HCT116 (cell line): ENCODE results near the gene ERCC4. TPM values are rescaled to one million over a fixed set of nuclear protein-coding genes. Genes with fewer than 3 reads are reported as not detected.

Experiments
- ATAC-seq: fragments of 200-7000 bp; cut with Tn5 transposase; 2 replicates; pipeline ENCODE4 v1.9.1; 2020; ENCODE audit warnings: mild to moderate bottlenecking, moderate library complexity
- BruUV-seq: library from RNA; stranded (reverse); fragments of 400-500 nt; replicated peaks from 2 replicates; lab custom pipeline; 2021; lab: Mats Ljungman, UMichigan
- CTCF ChIA-PET: fragments of 300-600 bp; sonication (Branson Sonifier 250); formaldehyde crosslinking; loops from one replicate; lab custom pipeline; 2021; ENCODE audit warnings: antibody characterized with exemption; lab: Charles Lee
- POLR2A ChIA-PET: fragments of 300-600, 350-600 bp; sonication (Branson Sonifier 250); formaldehyde crosslinking; loops from one replicate; lab custom pipeline; 2021; ENCODE audit warnings: antibody characterized with exemption; lab: Charles Lee
- RAD21 ChIA-PET, 2 experiments: fragments of 300-600 bp; sonication (Branson Sonifier 250); formaldehyde crosslinking; loops; one replicate each; lab custom pipeline; 2023; ENCODE audit warnings: low total read pairs in 2 of 2; ENCODE audit not compliant: uncharacterized antibody in 2 of 2, unreplicated experiment in 2 of 2, low non-redundant PET in 1 of 2; lab: Charles Lee
- DNase-seq: peaks from one replicate; pipeline ENCODE4 v3.0.0-alpha.2; 2010; ENCODE audit warnings: low read depth, low spot score
- H2AFZ ChIP-seq: fragments of 200-600 bp; shearing (Covaris generic), sonication (generic); 2 replicates; pipeline ENCODE4 v1.6.1; 2017; ENCODE audit warnings: low read depth, mixed run types, mixed read lengths, antibody characterized with exemption, low read length; ENCODE audit not compliant: poor library complexity, severe bottlenecking
- H3K27ac ChIP-seq: 2 replicates; pipeline ENCODE4 v1.5.1; 2012; ENCODE audit warnings: low read depth, low read length
- H3K27me3 ChIP-seq: fragments of 200-600 bp; sonication (generic); 2 replicates; pipeline ENCODE4 v1.6.1; 2016; ENCODE audit warnings: mixed run types, low read length, mixed read lengths; ENCODE audit not compliant: insufficient read depth
- H3K36me3 ChIP-seq, 2 experiments: fragments of 200-500 bp in 1 of 2; fragments of 200-600 bp in 1 of 2; sonication (Bioruptor generic) in 1 of 2; sonication (generic) in 1 of 2; 2 replicates each; pipeline versions ENCODE4 v1.5.1 to v1.6.1; 2014 to 2016; ENCODE audit warnings: low read length in 2 of 2, inconsistent platforms in 1 of 2, mixed read lengths in 1 of 2, mixed run types in 1 of 2; ENCODE audit not compliant: insufficient read depth in 2 of 2, control insufficient read depth in 1 of 2
- H3K4me1 ChIP-seq, 2 experiments: fragments of 200-600 bp in 1 of 2; sonication (generic) in 1 of 2; 2 replicates each; pipeline versions ENCODE4 v1.5.1 to v1.6.1; 2012 to 2017; ENCODE audit warnings: low read length in 2 of 2, inconsistent platforms in 1 of 2, mild to moderate bottlenecking in 1 of 2, mixed read lengths in 1 of 2, mixed run types in 1 of 2, moderate library complexity in 1 of 2; ENCODE audit not compliant: insufficient read depth in 2 of 2, control insufficient read depth in 1 of 2
- H3K4me2 ChIP-seq: fragments of 200-600 bp; sonication (generic); 2 replicates; pipeline ENCODE4 v1.6.1; 2017; ENCODE audit warnings: mixed run types, low read length, mixed read lengths
- H3K4me3 ChIP-seq, 2 experiments: fragments of 200-600 bp in 1 of 2; sonication (generic) in 1 of 2; replicated peaks in 1 of 2; 2 replicates each; pipeline ENCODE4 v1.5.1; 2011 to 2016; ENCODE audit warnings: low read length in 2 of 2, control low read depth in 1 of 2, low read depth in 1 of 2, mild to moderate bottlenecking in 1 of 2, mixed read lengths in 1 of 2, mixed run types in 1 of 2
- H3K79me2 ChIP-seq: fragments of 200-600 bp; sonication (generic); 2 replicates; pipeline ENCODE4 v1.6.1; 2017; ENCODE audit warnings: mild to moderate bottlenecking, mixed run types, low read length, moderate library complexity, mixed read lengths; ENCODE audit not compliant: insufficient read depth
- H3K9ac ChIP-seq: fragments of 200-600 bp; sonication (generic); 2 replicates; pipeline ENCODE4 v1.6.1; 2016; ENCODE audit warnings: low read length, mixed read lengths
- H3K9me2 ChIP-seq: fragments of 200-600 bp; sonication (generic), shearing (Covaris generic); 2 replicates; pipeline ENCODE4 v1.6.1; 2017; ENCODE audit warnings: mixed run types, mild to moderate bottlenecking, moderate library complexity; ENCODE audit not compliant: insufficient read depth
- H3K9me3 ChIP-seq, 2 experiments: fragments of 200-500 bp in 1 of 2; fragments of 200-600 bp in 1 of 2; sonication (Bioruptor generic) in 1 of 2; sonication (generic) in 1 of 2; 2 replicates each; pipeline ENCODE4 v1.6.1; 2014 to 2017; ENCODE audit warnings: low read length in 2 of 2, mixed read lengths in 2 of 2, inconsistent platforms in 1 of 2, low read depth in 1 of 2, mild to moderate bottlenecking in 1 of 2, mixed run types in 1 of 2, moderate library complexity in 1 of 2; ENCODE audit not compliant: control insufficient read depth in 1 of 2, insufficient read depth in 1 of 2
- H4K20me1 ChIP-seq: fragments of 200-600 bp; sonication (generic), shearing (Covaris generic); 2 replicates; pipeline ENCODE4 v1.6.1; 2017; ENCODE audit warnings: mixed run types, mild to moderate bottlenecking, moderate library complexity; ENCODE audit not compliant: insufficient read depth
- CEBPB ChIP-seq: IDR thresholded peaks from 2 replicates; pipeline ENCODE4 v1.6.1; 2012; ENCODE audit warnings: low read depth
- EGR1 ChIP-seq: IDR thresholded peaks from 2 replicates; pipeline ENCODE4 v1.6.1; 2012; ENCODE audit warnings: low read depth
- ELF1 ChIP-seq: IDR thresholded peaks from 2 replicates; pipeline ENCODE4 v1.6.1; 2012; ENCODE audit warnings: low read depth, borderline replicate concordance
- EZH2 ChIP-seq: fragments of 200-600 bp; sonication (generic); IDR thresholded peaks from 2 replicates; pipeline ENCODE4 v1.6.1; 2017; ENCODE audit warnings: antibody characterized with exemption, mixed run types
- EZH2phosphoT487 ChIP-seq: fragments of 200-600 bp; IDR thresholded peaks from 2 replicates; pipeline ENCODE4 v1.6.1; 2018; ENCODE audit warnings: antibody characterized with exemption, borderline replicate concordance
- JUND ChIP-seq: IDR thresholded peaks from 2 replicates; pipeline ENCODE4 v1.6.1; 2012
- POLR2A ChIP-seq: IDR thresholded peaks from 2 replicates; pipeline ENCODE4 v1.7.0; 2011; ENCODE audit warnings: borderline replicate concordance; ENCODE audit not compliant: insufficient read depth, insufficient read length; ENCODE audit errors: extremely low read depth
- RAD21 ChIP-seq: IDR thresholded peaks from 2 replicates; pipeline ENCODE4 v1.6.1; 2012; ENCODE audit warnings: low read depth, mild to moderate bottlenecking
- SIN3A ChIP-seq: IDR thresholded peaks from 2 replicates; pipeline ENCODE4 v1.6.1; 2012; ENCODE audit warnings: low read depth
- SRF ChIP-seq: IDR thresholded peaks from 2 replicates; pipeline ENCODE4 v1.6.1; 2012; ENCODE audit warnings: low read depth
- YY1 ChIP-seq: IDR thresholded peaks from 2 replicates; pipeline ENCODE4 v1.6.1; 2011; ENCODE audit warnings: low read length, low read depth, moderate library complexity, mild to moderate bottlenecking; ENCODE audit not compliant: insufficient replicate concordance; ENCODE audit errors: extremely low read depth
- ZFX ChIP-seq: fragments of 450-650 bp; IDR thresholded peaks from 2 replicates; pipeline ENCODE4 v1.6.1; 2017
- ZNF274 ChIP-seq: fragments of 200-500 bp; sonication (Bioruptor generic); IDR thresholded peaks from 2 replicates; pipeline ENCODE4 v1.6.1; 2014; ENCODE audit warnings: mild to moderate bottlenecking, low read depth, low read length, inconsistent platforms
- intact Hi-C: fragments of 100-400 bp; cut with micrococcal nuclease; formaldehyde crosslinking; loops from 2 replicates; pipeline ENCODE4 v1.10.0; 2022
- total RNA-seq: library from RNA; stranded (reverse); gene quantifications from one replicate; pipeline ENCODE4 v1.2.1, GENCODE V29; 2021; ENCODE audit not compliant: unreplicated experiment
- TF ChIP-seq, protein P1 (sequence below), 3 experiments: fragments of 200-600 bp in 1 of 3; sonication (generic) in 1 of 3; IDR thresholded peaks in 2 of 3; conservative IDR thresholded peaks in 1 of 3; 2 replicates each; pipeline ENCODE4 v1.5.1; 2012 to 2017; ENCODE audit warnings: low read depth in 2 of 3, low read length in 2 of 3, antibody characterized with exemption in 1 of 3, borderline replicate concordance in 1 of 3, control low read depth in 1 of 3, mild to moderate bottlenecking in 1 of 3, mixed read lengths in 1 of 3, mixed run types in 1 of 3, moderate library complexity in 1 of 3; ENCODE audit not compliant: insufficient read depth in 1 of 3
- TF ChIP-seq, protein P2 (sequence below): IDR thresholded peaks from 2 replicates; pipeline ENCODE4 v1.6.1; 2011; ENCODE audit warnings: mild to moderate bottlenecking, low read length, moderate library complexity; ENCODE audit not compliant: insufficient replicate concordance; ENCODE audit errors: extremely low read depth
- TF ChIP-seq, protein P3 (sequence below): IDR thresholded peaks from 2 replicates; pipeline ENCODE4 v1.6.1; 2012

ERCC4 gene
- total RNA-seq, 1 experiment from 2014 or later: 10.4 TPM

DNA sequence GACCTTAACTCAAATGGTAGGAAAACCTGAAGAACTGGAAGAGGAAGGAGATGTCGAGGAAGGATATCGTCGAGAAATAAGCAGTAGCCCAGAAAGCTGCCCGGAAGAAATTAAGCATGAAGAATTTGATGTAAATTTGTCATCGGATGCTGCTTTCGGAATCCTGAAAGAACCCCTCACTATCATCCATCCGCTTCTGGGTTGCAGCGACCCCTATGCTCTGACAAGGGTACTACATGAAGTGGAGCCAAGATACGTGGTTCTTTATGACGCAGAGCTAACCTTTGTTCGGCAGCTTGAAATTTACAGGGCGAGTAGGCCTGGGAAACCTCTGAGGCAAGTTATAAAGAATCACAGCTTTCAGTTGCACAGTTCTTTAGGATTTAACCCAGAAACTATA, 15.5 kb downstream of the ERCC4 start:
- H3K9ac ChIP-seq: no peak overlapping the region
- H3K4me2 ChIP-seq: no peak overlapping the region
- H4K20me1 ChIP-seq: no peaks in the 10 kb centered on the region
- ChIA-PET RAD21 (no interaction called here), CTCF (interaction anchor here (1.2 to 1.8 kb wide), 3 partner anchors 12 to 22 kb away, joined by 6 to 14 read pairs (median 7); partner anchors contain the start of gene ERCC4), POLR2A (no interaction called here)
- no peak overlapping the region for H3K27ac ChIP-seq
- no peak overlapping the region for H2AFZ ChIP-seq
- no TSS peak for BruUV-seq
- H3K36me3 ChIP-seq: peaks cover 0 to 14% of the 10 kb centered on the region in 2 experiments; a peak in 2 of 4 replicates
- TF ChIP-seq, protein P1, sequence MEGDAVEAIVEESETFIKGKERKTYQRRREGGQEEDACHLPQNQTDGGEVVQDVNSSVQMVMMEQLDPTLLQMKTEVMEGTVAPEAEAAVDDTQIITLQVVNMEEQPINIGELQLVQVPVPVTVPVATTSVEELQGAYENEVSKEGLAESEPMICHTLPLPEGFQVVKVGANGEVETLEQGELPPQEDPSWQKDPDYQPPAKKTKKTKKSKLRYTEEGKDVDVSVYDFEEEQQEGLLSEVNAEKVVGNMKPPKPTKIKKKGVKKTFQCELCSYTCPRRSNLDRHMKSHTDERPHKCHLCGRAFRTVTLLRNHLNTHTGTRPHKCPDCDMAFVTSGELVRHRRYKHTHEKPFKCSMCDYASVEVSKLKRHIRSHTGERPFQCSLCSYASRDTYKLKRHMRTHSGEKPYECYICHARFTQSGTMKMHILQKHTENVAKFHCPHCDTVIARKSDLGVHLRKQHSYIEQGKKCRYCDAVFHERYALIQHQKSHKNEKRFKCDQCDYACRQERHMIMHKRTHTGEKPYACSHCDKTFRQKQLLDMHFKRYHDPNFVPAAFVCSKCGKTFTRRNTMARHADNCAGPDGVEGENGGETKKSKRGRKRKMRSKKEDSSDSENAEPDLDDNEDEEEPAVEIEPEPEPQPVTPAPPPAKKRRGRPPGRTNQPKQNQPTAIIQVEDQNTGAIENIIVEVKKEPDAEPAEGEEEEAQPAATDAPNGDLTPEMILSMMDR (IDR thresholded peaks at IDR 0.05 in 2 of 3, conservative IDR thresholded peaks at IDR 0.05 in 1 of 3; ENCODE audit: borderline replicate concordance in 1 of 3, insufficient read depth in 1 of 3, low read depth in 2 of 3, low read length in 2 of 3): peak in 2 of 3 experiments; percentile 80 to 83; a peak in 4 of 6 replicates
- TF ChIP-seq ZNF274: no peak
- DNase-seq: no peak
- no peaks in the 10 kb centered on the region for H3K9me2 ChIP-seq
- no peaks in the 10 kb centered on the region for H3K9me3 ChIP-seq
- H3K4me1 ChIP-seq: peaks cover 0 to 6% of the 10 kb centered on the region in 2 experiments; a peak in 3 of 4 replicates
- ATAC-seq: 0 out of 2 replicates have a peak, but pooled peaks have one; percentile 46
- no peaks in the 10 kb centered on the region for H3K79me2 ChIP-seq
- H3K27me3 ChIP-seq: no peaks in the 10 kb centered on the region
- H3K4me3 ChIP-seq: no peak overlapping the region
- intact Hi-C loops: no loop called here

DNA sequence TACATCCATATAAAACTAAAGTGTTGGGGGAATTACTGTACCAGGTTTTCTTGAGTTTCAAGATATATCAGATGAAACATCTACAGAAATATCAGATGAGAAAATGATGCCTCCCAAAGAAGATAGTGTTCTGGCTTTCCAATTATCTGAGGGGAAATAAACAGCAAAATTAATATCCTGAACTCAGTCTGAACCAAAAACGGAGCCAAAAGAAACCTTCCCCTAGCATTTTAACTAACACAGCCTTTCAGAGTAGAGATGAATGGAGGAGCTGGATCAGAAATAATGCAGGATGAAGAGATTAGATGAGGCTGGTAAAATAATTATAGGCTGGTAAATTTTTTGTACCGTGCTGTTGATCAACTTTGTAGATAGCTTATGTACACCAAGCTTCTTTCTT, 16.2 kb downstream of the ERCC4 start:
- intact Hi-C loops: no loop called here
- 0 out of 2 replicates have a peak overlapping the region, but pooled peaks have one; percentile 27 for H3K4me2 ChIP-seq
- H3K9me3 ChIP-seq: no peaks in the 10 kb centered on the region
- ChIA-PET RAD21 (no interaction called here), CTCF (interaction anchor here (1.2 to 1.8 kb wide), 3 partner anchors 13 to 21 kb away, joined by 6 to 14 read pairs (median 7); partner anchors contain the start of gene ERCC4), POLR2A (no interaction called here)
- H3K27me3 ChIP-seq: no peaks in the 10 kb centered on the region
- H3K27ac ChIP-seq: no peak overlapping the region
- no peak for ATAC-seq
- no peak overlapping the region for H3K4me3 ChIP-seq
- H3K9me2 ChIP-seq: no peaks in the 10 kb centered on the region
- peaks cover 0 to 14% of the 10 kb centered on the region in 2 experiments; a peak in 1 of 4 replicates for H3K36me3 ChIP-seq
- no TSS peak for BruUV-seq
- H3K79me2 ChIP-seq: no peaks in the 10 kb centered on the region
- TF ChIP-seq ZNF274 (no peak), ZFX (no peak), EZH2phosphoT487 (no peak), EZH2 (no peak), SRF (no peak), RAD21 (no peak), YY1 (no peak), JUND (no peak), SIN3A (no peak), EGR1 (no peak), ELF1 (no peak), POLR2A (no peak), CEBPB (no peak)
- TF ChIP-seq, protein P2, sequence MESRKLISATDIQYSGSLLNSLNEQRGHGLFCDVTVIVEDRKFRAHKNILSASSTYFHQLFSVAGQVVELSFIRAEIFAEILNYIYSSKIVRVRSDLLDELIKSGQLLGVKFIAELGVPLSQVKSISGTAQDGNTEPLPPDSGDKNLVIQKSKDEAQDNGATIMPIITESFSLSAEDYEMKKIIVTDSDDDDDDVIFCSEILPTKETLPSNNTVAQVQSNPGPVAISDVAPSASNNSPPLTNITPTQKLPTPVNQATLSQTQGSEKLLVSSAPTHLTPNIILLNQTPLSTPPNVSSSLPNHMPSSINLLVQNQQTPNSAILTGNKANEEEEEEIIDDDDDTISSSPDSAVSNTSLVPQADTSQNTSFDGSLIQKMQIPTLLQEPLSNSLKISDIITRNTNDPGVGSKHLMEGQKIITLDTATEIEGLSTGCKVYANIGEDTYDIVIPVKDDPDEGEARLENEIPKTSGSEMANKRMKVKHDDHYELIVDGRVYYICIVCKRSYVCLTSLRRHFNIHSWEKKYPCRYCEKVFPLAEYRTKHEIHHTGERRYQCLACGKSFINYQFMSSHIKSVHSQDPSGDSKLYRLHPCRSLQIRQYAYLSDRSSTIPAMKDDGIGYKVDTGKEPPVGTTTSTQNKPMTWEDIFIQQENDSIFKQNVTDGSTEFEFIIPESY: no peak
- TF ChIP-seq, protein P3, sequence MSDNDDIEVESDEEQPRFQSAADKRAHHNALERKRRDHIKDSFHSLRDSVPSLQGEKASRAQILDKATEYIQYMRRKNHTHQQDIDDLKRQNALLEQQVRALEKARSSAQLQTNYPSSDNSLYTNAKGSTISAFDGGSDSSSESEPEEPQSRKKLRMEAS: no peak
- H3K9ac ChIP-seq: no peak overlapping the region
- DNase-seq: no peak
- peaks cover 0 to 6% of the 10 kb centered on the region in 2 experiments; a peak in 3 of 4 replicates for H3K4me1 ChIP-seq
- no peaks in the 10 kb centered on the region for H4K20me1 ChIP-seq
- no peak overlapping the region for H2AFZ ChIP-seq
